Stimulated activated CD8-positive, alpha-beta memory T cell treated with anti-CD3 and anti-CD28 coated beads, Interleukin-12 subunit alpha, Interleukin-12 subunit beta, amount 100 ng/mL, for 4 hours (primary cell): ENCODE data around the gene STEAP3.

Experiments used
- DNase-seq: peaks from one replicate; pipeline ENCODE4 v3.0.0-alpha.2; 2020; ENCODE audit warnings: low read depth

Gene STEAP3

GRCh38 chr2:119292226-119292625 lies 68.6 kb downstream of the STEAP3 start:
- DNase-seq, result no peak

GRCh38 chr2:119293254-119293653 lies 69.6 kb downstream of the STEAP3 start:
- no peak for DNase-seq

- DNase-seq, result no peak
Measured at GRCh38 chr2:119293900-119294299, 70.3 kb downstream of the STEAP3 start.

- DNase-seq, result no peak
Measured at GRCh38 chr2:119294671-119295070, 71.0 kb downstream of the STEAP3 start.

GRCh38 chr2:119295688-119296375 lies 72.2 kb downstream of the STEAP3 start:
- no peak for DNase-seq

GRCh38 chr2:119301413-119301812 lies 77.8 kb downstream of the STEAP3 start:
- no peak for DNase-seq

GRCh38 chr2:119304847-119305246 lies 81.2 kb downstream of the STEAP3 start:
- no peak for DNase-seq

- DNase-seq, result no peak
Measured at GRCh38 chr2:119305497-119306195, 82.0 kb downstream of the STEAP3 start.

GRCh38 chr2:119306196-119306590 lies 82.6 kb downstream of the STEAP3 start:
- no peak for DNase-seq

GRCh38 chr2:119307419-119308140 lies 83.9 kb downstream of the STEAP3 start:
- DNase-seq, result no peak

- no peak for DNase-seq
Measured at GRCh38 chr2:119308793-119309330, 85.2 kb downstream of the STEAP3 start.

- no peak for DNase-seq
Measured at GRCh38 chr2:119311371-119311770, 87.7 kb downstream of the STEAP3 start.

- DNase-seq, result no peak
Measured at GRCh38 chr2:119311831-119312230, 88.2 kb downstream of the STEAP3 start.
